OCI-LY7 (cell line): Measurements from ENCODE around the gene CCDC33. TPM values are rescaled to one million over a fixed set of nuclear protein-coding genes. Genes with fewer than 3 reads are reported as not detected.

ENCODE experiments used
- BruUV-seq: library from RNA; stranded (reverse); fragments of 400-500 nt; replicated peaks from 2 replicates; lab custom pipeline; 2021; lab: Mats Ljungman, UMichigan
- CTCF ChIA-PET: fragments of 300-600 bp; sonication (Branson Sonifier 250); formaldehyde crosslinking; loops from one replicate; lab custom pipeline; 2022; ENCODE audit warnings: antibody characterized with exemption; ENCODE audit not compliant: unreplicated experiment; lab: Charles Lee
- POLR2A ChIA-PET: fragments of 300-600 bp; sonication (Branson Sonifier 250); formaldehyde crosslinking; loops from one replicate; lab custom pipeline; 2022; ENCODE audit warnings: antibody characterized with exemption; lab: Charles Lee
- DNase-seq: peaks from one replicate; pipeline ENCODE4 v3.0.0-alpha.2; 2015; ENCODE audit warnings: low spot score
- H2AFZ ChIP-seq: fragments of 200-600 bp; sonication (generic), shearing (Covaris generic); 2 replicates; pipeline ENCODE4 v1.6.1; 2014; ENCODE audit warnings: mild to moderate bottlenecking, antibody characterized with exemption, low read length, moderate library complexity
- H3K27ac ChIP-seq: fragments of 200-600 bp; sonication (generic); 2 replicates; pipeline ENCODE4 v1.5.1; 2014; ENCODE audit warnings: mixed run types, low read depth, mild to moderate bottlenecking, moderate library complexity, low read length, inconsistent platforms; ENCODE audit not compliant: poor library complexity, severe bottlenecking
- H3K36me3 ChIP-seq: fragments of 200-600 bp; sonication (generic); 2 replicates; pipeline ENCODE4 v1.6.1; 2014; ENCODE audit warnings: mild to moderate bottlenecking, antibody characterized with exemption, low read length, moderate library complexity, mixed read lengths; ENCODE audit not compliant: insufficient read depth
- H3K4me1 ChIP-seq: fragments of 200-600 bp; sonication (generic); 2 replicates; pipeline ENCODE4 v1.5.1; 2014; ENCODE audit warnings: mild to moderate bottlenecking, low read length; ENCODE audit not compliant: insufficient read depth, poor library complexity, severe bottlenecking
- H3K4me2 ChIP-seq: fragments of 200-600 bp; sonication (generic); 2 replicates; pipeline ENCODE4 v1.6.1; 2014; ENCODE audit warnings: mild to moderate bottlenecking, low read length
- H3K4me3 ChIP-seq: fragments of 200-600 bp; sonication (generic); 2 replicates; pipeline ENCODE4 v1.5.1; 2014; ENCODE audit warnings: mild to moderate bottlenecking, low read depth, low read length; ENCODE audit not compliant: poor library complexity, severe bottlenecking
- H3K79me2 ChIP-seq: fragments of 200-600 bp; sonication (generic); 2 replicates; pipeline ENCODE4 v1.6.1; 2016; ENCODE audit warnings: low read depth, mild to moderate bottlenecking, low read length, moderate library complexity, mixed read lengths; ENCODE audit not compliant: insufficient read depth
- H3K9me2 ChIP-seq: fragments of 200-600 bp; sonication (generic); 2 replicates; pipeline ENCODE4 v1.6.1; 2016; ENCODE audit warnings: mild to moderate bottlenecking, low read length, mixed read lengths; ENCODE audit not compliant: insufficient read depth
- H3K9me3 ChIP-seq: fragments of 200-600 bp; sonication (generic); 2 replicates; pipeline ENCODE4 v1.6.1; 2014; ENCODE audit warnings: mild to moderate bottlenecking, mixed run types, low read length, mixed read lengths
- H4K20me1 ChIP-seq: fragments of 200-600 bp; sonication (generic); 2 replicates; pipeline ENCODE4 v1.6.1; 2014; ENCODE audit warnings: mild to moderate bottlenecking, antibody characterized with exemption, low read length, moderate library complexity, mixed read lengths; ENCODE audit not compliant: insufficient read depth
- EZH2phosphoT487 ChIP-seq: fragments of 200-600 bp; sonication (generic); IDR thresholded peaks from 2 replicates; pipeline ENCODE4 v1.6.1; 2018; ENCODE audit warnings: low read depth, borderline replicate concordance, mild to moderate bottlenecking, mixed run types, antibody characterized with exemption, low read length, moderate library complexity, mixed read lengths
- intact Hi-C: fragments of 100-400 bp; cut with micrococcal nuclease; formaldehyde crosslinking; loops from one replicate; pipeline ENCODE4 v1.10.0; 2022; ENCODE audit not compliant: unreplicated experiment
- total RNA-seq, 2 experiments: library from RNA; depleted of rRNA in 1 of 2; stranded (reverse); fragments of >200 nt in 1 of 2; shearing (Covaris generic) in 1 of 2; gene quantifications; 2 replicates each; pipeline ENCODE4 v1.2.3, GENCODE V29; 2014 to 2022
- TF ChIP-seq, protein P1 (sequence below): fragments of 200-600 bp; sonication (generic); conservative IDR thresholded peaks from 2 replicates; pipeline ENCODE4 v1.5.1; 2014; ENCODE audit warnings: mild to moderate bottlenecking, antibody characterized with exemption, low read length, moderate library complexity, mixed read lengths

CCDC33 gene
- total RNA-seq, 2 experiments from 2014 or later, result not detected

DNA sequence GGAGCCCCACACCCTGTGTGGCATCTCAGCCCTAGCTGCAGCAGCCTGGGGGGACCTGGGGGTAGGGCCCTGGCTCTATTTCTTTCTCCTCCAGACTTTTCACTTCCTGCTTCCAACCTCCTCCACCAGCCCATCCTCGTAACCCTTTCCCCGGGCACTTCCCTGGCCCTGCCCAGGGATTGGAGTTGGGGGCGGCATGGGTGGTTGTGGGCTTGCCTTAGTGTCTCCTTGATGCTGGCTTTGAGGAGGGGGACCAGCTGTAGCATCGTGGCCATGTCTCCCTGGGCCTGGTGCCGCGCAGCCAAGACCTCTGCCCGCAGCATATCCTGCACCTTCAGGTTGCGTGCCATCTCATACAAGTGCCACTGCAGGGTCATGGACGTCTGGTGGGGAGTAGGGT, 103.2 kb downstream of the CCDC33 start:
- Histone ChIP-seq H3K4me3 (no peak overlapping the region), H3K4me2 (no peak overlapping the region), H3K4me1 (no peaks in the 10 kb centered on the region), H3K79me2 (no peaks in the 10 kb centered on the region), H3K27ac (no peak overlapping the region), H3K36me3 (no peaks in the 10 kb centered on the region), H3K9me3 (no peaks in the 10 kb centered on the region), H4K20me1 (no peaks in the 10 kb centered on the region), H3K9me2 (no peaks in the 10 kb centered on the region), H2AFZ (no peak overlapping the region)
- TF ChIP-seq EZH2phosphoT487, result no peak
- TF ChIP-seq, protein P1, sequence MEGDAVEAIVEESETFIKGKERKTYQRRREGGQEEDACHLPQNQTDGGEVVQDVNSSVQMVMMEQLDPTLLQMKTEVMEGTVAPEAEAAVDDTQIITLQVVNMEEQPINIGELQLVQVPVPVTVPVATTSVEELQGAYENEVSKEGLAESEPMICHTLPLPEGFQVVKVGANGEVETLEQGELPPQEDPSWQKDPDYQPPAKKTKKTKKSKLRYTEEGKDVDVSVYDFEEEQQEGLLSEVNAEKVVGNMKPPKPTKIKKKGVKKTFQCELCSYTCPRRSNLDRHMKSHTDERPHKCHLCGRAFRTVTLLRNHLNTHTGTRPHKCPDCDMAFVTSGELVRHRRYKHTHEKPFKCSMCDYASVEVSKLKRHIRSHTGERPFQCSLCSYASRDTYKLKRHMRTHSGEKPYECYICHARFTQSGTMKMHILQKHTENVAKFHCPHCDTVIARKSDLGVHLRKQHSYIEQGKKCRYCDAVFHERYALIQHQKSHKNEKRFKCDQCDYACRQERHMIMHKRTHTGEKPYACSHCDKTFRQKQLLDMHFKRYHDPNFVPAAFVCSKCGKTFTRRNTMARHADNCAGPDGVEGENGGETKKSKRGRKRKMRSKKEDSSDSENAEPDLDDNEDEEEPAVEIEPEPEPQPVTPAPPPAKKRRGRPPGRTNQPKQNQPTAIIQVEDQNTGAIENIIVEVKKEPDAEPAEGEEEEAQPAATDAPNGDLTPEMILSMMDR, result no peak
- DNase-seq, result no peak
- POLR2A ChIA-PET, result no interaction called here
- CTCF ChIA-PET, result no interaction called here
- intact Hi-C loops, result no loop called here
- BruUV-seq, result no TSS peak

DNA sequence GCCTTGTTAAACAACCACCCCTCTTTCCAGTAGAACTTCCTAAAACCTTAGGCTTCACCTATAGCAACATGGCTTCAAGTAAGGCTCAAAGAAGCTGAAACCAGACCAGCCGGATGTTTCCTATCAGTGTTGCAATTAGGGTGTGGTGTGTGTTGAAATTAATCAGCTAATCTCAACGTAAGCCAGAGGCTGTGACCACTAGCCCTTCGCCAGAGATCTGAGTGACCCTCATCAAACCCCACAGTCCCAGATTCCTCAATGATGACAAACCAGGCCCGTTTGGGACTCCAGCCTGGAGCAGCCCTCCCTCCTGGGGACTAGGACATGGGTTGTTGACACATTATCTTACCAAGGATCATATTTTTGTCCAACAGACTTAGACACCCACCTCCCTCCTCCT, 104.0 kb downstream of the CCDC33 start:
- no peak overlapping the region for H3K27ac ChIP-seq
- H3K79me2 ChIP-seq, result no peaks in the 10 kb centered on the region
- H3K4me1 ChIP-seq, result no peaks in the 10 kb centered on the region
- intact Hi-C loops, result no loop called here
- H2AFZ ChIP-seq, result no peak overlapping the region
- DNase-seq, result no peak
- no TSS peak for BruUV-seq
- no peaks in the 10 kb centered on the region for H3K36me3 ChIP-seq
- no peaks in the 10 kb centered on the region for H3K9me2 ChIP-seq
- TF ChIP-seq, protein P1, result no peak
- no peak for TF ChIP-seq EZH2phosphoT487
- H3K4me3 ChIP-seq, result no peak overlapping the region
- no peaks in the 10 kb centered on the region for H4K20me1 ChIP-seq
- H3K4me2 ChIP-seq, result no peak overlapping the region
- H3K9me3 ChIP-seq, result no peaks in the 10 kb centered on the region
- ChIA-PET CTCF (interaction anchor here (0.5 kb wide), 1 partner anchor 28 kb away, joined by 3 read pairs; no protein-coding TSS in a partner anchor), POLR2A (no interaction called here)

DNA sequence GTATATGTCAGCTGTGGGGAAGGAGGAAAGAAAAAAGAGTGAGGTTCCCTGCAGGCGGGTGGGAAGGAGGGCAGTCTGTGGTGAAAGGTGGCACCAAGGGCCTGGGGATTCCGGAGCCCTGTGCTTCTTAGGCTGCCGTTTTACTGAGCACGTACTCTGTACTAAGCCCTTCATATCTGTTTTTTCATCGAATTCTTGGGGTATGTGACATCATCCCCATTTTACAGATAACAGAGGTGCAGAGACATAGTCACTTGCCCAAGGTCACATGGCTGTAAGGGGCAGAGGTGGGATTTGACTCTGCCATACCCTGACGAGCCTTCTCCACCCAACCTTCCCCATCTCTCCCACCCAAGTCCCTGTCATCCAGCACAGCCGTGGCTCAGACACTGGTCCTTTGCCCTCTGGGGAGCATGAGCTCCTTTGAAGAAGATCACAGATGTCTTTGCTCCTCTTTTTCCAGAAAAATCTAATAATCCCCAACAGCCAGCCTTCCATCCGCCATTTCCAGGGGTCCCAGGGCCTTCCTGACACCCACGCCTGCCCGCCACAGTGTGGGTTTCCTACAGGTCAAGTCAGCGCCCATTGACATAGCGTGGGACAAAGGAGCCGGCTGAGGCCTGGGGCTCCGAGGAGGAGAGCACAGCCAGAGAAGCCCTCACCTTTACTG, 107.1 kb downstream of the CCDC33 start:
- no peak overlapping the region for H3K4me3 ChIP-seq
- H3K4me2 ChIP-seq, result no peak overlapping the region
- no peak overlapping the region for H3K27ac ChIP-seq
- no peak for DNase-seq
- CTCF ChIA-PET, result no interaction called here
- H3K9me3 ChIP-seq, result no peaks in the 10 kb centered on the region
- H3K9me2 ChIP-seq, result no peaks in the 10 kb centered on the region
- POLR2A ChIA-PET, result no interaction called here
- no peaks in the 10 kb centered on the region for H3K79me2 ChIP-seq
- intact Hi-C loops, result no loop called here
- TF ChIP-seq, protein P1, result no peak
- no peak for TF ChIP-seq EZH2phosphoT487
- H2AFZ ChIP-seq, result no peak overlapping the region
- H3K4me1 ChIP-seq, result no peaks in the 10 kb centered on the region
- BruUV-seq, result no TSS peak
- no peaks in the 10 kb centered on the region for H4K20me1 ChIP-seq
- H3K36me3 ChIP-seq, result no peaks in the 10 kb centered on the region
